Transverse colon (tissue), 3 donors: Measurements from ENCODE around the gene JAG1.

Experiments
- EP300 ChIP-seq: sonication (generic); formaldehyde crosslinking; IDR thresholded peaks from one replicate; pipeline ENCODE4 v1.6.1; 2017; ENCODE audit warnings: antibody characterized with exemption, low read depth
- TF ChIP-seq, protein P1 (sequence below), 5 experiments: fragments of 200-600 bp in 3 of 5; fragments of 450-650 bp in 2 of 5; sonication (generic) in 3 of 5; IDR thresholded peaks; 1 replicate in 2 of 5; 2 replicates in 3 of 5; pipeline ENCODE4 v1.5.1; 2016 to 2017; ENCODE audit warnings: antibody characterized with exemption in 5 of 5, inconsistent platforms in 3 of 5, mild to moderate bottlenecking in 2 of 5, moderate library complexity in 1 of 5

- TF ChIP-seq, protein P1, sequence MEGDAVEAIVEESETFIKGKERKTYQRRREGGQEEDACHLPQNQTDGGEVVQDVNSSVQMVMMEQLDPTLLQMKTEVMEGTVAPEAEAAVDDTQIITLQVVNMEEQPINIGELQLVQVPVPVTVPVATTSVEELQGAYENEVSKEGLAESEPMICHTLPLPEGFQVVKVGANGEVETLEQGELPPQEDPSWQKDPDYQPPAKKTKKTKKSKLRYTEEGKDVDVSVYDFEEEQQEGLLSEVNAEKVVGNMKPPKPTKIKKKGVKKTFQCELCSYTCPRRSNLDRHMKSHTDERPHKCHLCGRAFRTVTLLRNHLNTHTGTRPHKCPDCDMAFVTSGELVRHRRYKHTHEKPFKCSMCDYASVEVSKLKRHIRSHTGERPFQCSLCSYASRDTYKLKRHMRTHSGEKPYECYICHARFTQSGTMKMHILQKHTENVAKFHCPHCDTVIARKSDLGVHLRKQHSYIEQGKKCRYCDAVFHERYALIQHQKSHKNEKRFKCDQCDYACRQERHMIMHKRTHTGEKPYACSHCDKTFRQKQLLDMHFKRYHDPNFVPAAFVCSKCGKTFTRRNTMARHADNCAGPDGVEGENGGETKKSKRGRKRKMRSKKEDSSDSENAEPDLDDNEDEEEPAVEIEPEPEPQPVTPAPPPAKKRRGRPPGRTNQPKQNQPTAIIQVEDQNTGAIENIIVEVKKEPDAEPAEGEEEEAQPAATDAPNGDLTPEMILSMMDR (IDR thresholded peaks at IDR 0.05): no peak
- no peak for TF ChIP-seq EP300
Measured at GRCh38 chr20:10619427-10619826, 54.4 kb downstream of the JAG1 start.
